ENCODE results near the gene BRAF.

DNA sequence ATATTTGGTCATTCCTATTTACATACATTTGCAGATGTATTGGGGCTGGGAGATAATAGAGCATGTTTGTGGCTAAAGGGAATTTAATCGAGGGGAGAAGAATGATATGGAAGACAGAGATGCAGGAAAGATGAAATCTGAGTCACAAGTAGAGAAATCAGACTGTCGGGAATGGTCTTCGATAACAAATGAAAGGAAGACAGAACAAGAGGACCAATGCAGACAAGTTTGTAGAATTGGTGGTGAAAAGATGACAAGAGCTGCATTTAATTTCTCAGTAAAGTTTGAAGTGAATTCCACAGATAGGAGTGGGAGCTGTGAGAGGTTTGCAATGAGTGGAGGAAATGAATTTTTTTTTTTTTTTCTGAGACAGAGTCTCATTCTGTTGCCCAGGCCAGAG lies 60.0 kb downstream of the BRAF start:
- no peak for TF ChIP-seq POLR2A (IDR thresholded peaks at IDR 0.05)
- TF ChIP-seq, protein P1, sequence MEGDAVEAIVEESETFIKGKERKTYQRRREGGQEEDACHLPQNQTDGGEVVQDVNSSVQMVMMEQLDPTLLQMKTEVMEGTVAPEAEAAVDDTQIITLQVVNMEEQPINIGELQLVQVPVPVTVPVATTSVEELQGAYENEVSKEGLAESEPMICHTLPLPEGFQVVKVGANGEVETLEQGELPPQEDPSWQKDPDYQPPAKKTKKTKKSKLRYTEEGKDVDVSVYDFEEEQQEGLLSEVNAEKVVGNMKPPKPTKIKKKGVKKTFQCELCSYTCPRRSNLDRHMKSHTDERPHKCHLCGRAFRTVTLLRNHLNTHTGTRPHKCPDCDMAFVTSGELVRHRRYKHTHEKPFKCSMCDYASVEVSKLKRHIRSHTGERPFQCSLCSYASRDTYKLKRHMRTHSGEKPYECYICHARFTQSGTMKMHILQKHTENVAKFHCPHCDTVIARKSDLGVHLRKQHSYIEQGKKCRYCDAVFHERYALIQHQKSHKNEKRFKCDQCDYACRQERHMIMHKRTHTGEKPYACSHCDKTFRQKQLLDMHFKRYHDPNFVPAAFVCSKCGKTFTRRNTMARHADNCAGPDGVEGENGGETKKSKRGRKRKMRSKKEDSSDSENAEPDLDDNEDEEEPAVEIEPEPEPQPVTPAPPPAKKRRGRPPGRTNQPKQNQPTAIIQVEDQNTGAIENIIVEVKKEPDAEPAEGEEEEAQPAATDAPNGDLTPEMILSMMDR (IDR thresholded peaks at IDR 0.05), result no peak
- TF ChIP-seq POLR2AphosphoS5 (IDR thresholded peaks at IDR 0.05), result no peak
- TF ChIP-seq EP300 (IDR thresholded peaks at IDR 0.05), result no peak

Data from suprapubic skin (tissue), 4 donors.